A549 (cell line): ENCODE results near the gene KIF16B. TPM values are rescaled to one million over a fixed set of nuclear protein-coding genes. Genes with fewer than 3 reads are reported as not detected.

Experiments used
- ATAC-seq, 2 experiments: fragments of 200-7000 bp in 1 of 2; fragments of >200 bp in 1 of 2; cut with Nextera tagmentation in 1 of 2; cut with Tn5 transposase in 1 of 2; 3 replicates each; pipeline versions ENCODE4 v1.8.0 to v1.9.1; 2018 to 2020; ENCODE audit warnings: mild to moderate bottlenecking in 1 of 2, moderate library complexity in 1 of 2
- CTCF ChIA-PET: fragments of 300-600 bp; sonication (Branson Sonifier 250); formaldehyde crosslinking; extraction: SDS; loops from one replicate; lab custom pipeline; 2021; ENCODE audit warnings: antibody characterized with exemption, inconsistent platforms; lab: Yijun Ruan, JAX
- POLR2A ChIA-PET: fragments of 350-600 bp; formaldehyde crosslinking; extraction: SDS; loops from one replicate; lab custom pipeline; 2021; ENCODE audit warnings: antibody characterized with exemption, inconsistent platforms; lab: Yijun Ruan, JAX
- DNase-seq, 2 experiments: peaks; one replicate each; pipeline versions ENCODE4 v3.0.0 to v3.0.0-alpha.2; 2011 to 2016; ENCODE audit warnings: low read depth in 1 of 2, low spot score in 1 of 2
- FAIRE-seq: peaks from 2 replicates; lab custom pipeline; 2011; peaks lifted over from hg19 to GRCh38; lab: Jason Lieb, UNC
- H3K27ac ChIP-seq, 2 experiments: fragments of >200 bp; sonication (Bioruptor Twin); formaldehyde crosslinking; 3 replicates each; pipeline ENCODE4 v1.5.1; 2016 to 2017
- H3K4me1 ChIP-seq: fragments of >200 bp; sonication (Bioruptor Twin); formaldehyde crosslinking; 3 replicates; pipeline ENCODE4 v1.6.1; 2016
- H3K4me2 ChIP-seq: fragments of >200 bp; sonication (Bioruptor Twin); formaldehyde crosslinking; 3 replicates; pipeline ENCODE4 v1.6.1; 2016
- H3K4me3 ChIP-seq: fragments of >200 bp; sonication (Bioruptor Twin); formaldehyde crosslinking; 3 replicates; pipeline ENCODE4 v1.5.1; 2016
- H3K9me3 ChIP-seq: fragments of >200 bp; sonication (Bioruptor Twin); formaldehyde crosslinking; 3 replicates; pipeline ENCODE4 v1.6.1; 2016
- CBX2 ChIP-seq: fragments of 200-600 bp; sonication (generic); IDR thresholded peaks from 2 replicates; pipeline ENCODE4 v1.6.1; 2016; ENCODE audit warnings: low read depth, mild to moderate bottlenecking, borderline replicate concordance
- CBX8 ChIP-seq: fragments of 200-600 bp; sonication (generic); IDR thresholded peaks from 2 replicates; pipeline ENCODE4 v1.6.1; 2016
- CEBPB ChIP-seq, 2 experiments: fragments of >200 bp in 1 of 2; sonication (Bioruptor Twin) in 1 of 2; formaldehyde crosslinking in 1 of 2; IDR thresholded peaks; 2 replicates each; pipeline ENCODE4 v1.6.1; 2012 to 2016
- CHD4 ChIP-seq: fragments of 200-600 bp; sonication (generic); IDR thresholded peaks from 2 replicates; pipeline ENCODE4 v1.6.1; 2016; ENCODE audit warnings: antibody characterized with exemption, mild to moderate bottlenecking, borderline replicate concordance
- FOSB ChIP-seq: fragments of 250-450 bp; sonication (Bioruptor Pico); IDR thresholded peaks from 2 replicates; pipeline ENCODE4 v1.5.0; 2020; ENCODE audit warnings: mild to moderate bottlenecking, moderate library complexity
- HDAC2 ChIP-seq: fragments of 200-600 bp; sonication (generic); IDR thresholded peaks from 2 replicates; pipeline ENCODE4 v1.6.1; 2016
- HEYL ChIP-seq: fragments of 250-450 bp; sonication (Bioruptor Pico); IDR thresholded peaks from 2 replicates; pipeline ENCODE4 v1.8.0; 2021; ENCODE audit warnings: mild to moderate bottlenecking, moderate library complexity
- HOXB5 ChIP-seq: fragments of 250-450 bp; sonication (Bioruptor Pico); IDR thresholded peaks from 2 replicates; pipeline ENCODE4 v1.5.0; 2020; ENCODE audit warnings: mild to moderate bottlenecking, moderate library complexity
- JUN ChIP-seq, 2 experiments: fragments of >200 bp; sonication (Bioruptor Twin); formaldehyde crosslinking; IDR thresholded peaks; 2 replicates in 1 of 2; 3 replicates in 1 of 2; pipeline ENCODE4 v1.6.1; 2016 to 2017
- JUNB ChIP-seq: fragments of >200 bp; sonication (Bioruptor Twin); formaldehyde crosslinking; IDR thresholded peaks from 2 replicates; pipeline ENCODE4 v1.6.1; 2016
- KDM5A ChIP-seq: fragments of 200-600 bp; sonication (generic); IDR thresholded peaks from 2 replicates; pipeline ENCODE4 v1.6.1; 2016; ENCODE audit warnings: antibody characterized with exemption, mild to moderate bottlenecking
- MAFK ChIP-seq: fragments of 450-650 bp; IDR thresholded peaks from 2 replicates; pipeline ENCODE4 v1.6.1; 2014; ENCODE audit not compliant: partially characterized antibody
- MAZ ChIP-seq: fragments of 150-350 bp; IDR thresholded peaks from 2 replicates; pipeline ENCODE4 v1.6.1; 2014; ENCODE audit warnings: antibody characterized with exemption, low read depth, low read length, borderline replicate concordance
- NFE2L2 ChIP-seq: fragments of 150-350 bp; conservative IDR thresholded peaks from 2 replicates; pipeline ENCODE4 v1.6.1; 2014; ENCODE audit warnings: low read length
- RAD21 ChIP-seq, 2 experiments: fragments of >200 bp in 1 of 2; sonication (Bioruptor Twin) in 1 of 2; formaldehyde crosslinking in 1 of 2; IDR thresholded peaks in 1 of 2; conservative IDR thresholded peaks in 1 of 2; 2 replicates in 1 of 2; 3 replicates in 1 of 2; pipeline ENCODE4 v1.6.1; 2012 to 2018; ENCODE audit warnings: inconsistent platforms in 1 of 2
- RARB ChIP-seq: fragments of 250-450 bp; sonication (Bioruptor Pico); IDR thresholded peaks from 2 replicates; pipeline ENCODE4 v1.8.0; 2021; ENCODE audit warnings: mild to moderate bottlenecking, moderate library complexity
- RFX5 ChIP-seq: fragments of 450-650 bp; IDR thresholded peaks from 2 replicates; pipeline ENCODE4 v1.7.1; 2014; ENCODE audit warnings: antibody characterized with exemption, mild to moderate bottlenecking, moderate library complexity
- RNF2 ChIP-seq: fragments of 200-600 bp; sonication (generic); IDR thresholded peaks from 2 replicates; pipeline ENCODE4 v1.6.1; 2016; ENCODE audit warnings: low read depth, mild to moderate bottlenecking, antibody characterized with exemption, moderate library complexity, borderline replicate concordance
- ZC3H11A ChIP-seq: fragments of 450-650 bp; IDR thresholded peaks from 2 replicates; pipeline ENCODE4 v1.6.1; 2014; ENCODE audit warnings: antibody characterized with exemption, mild to moderate bottlenecking
- ZNF302 ChIP-seq: fragments of 250-450 bp; sonication (Bioruptor Pico); IDR thresholded peaks from 2 replicates; pipeline ENCODE4 v1.9.0; 2021; ENCODE audit warnings: inconsistent platforms, mild to moderate bottlenecking, moderate library complexity
- ZSCAN20 ChIP-seq: fragments of 250-450 bp; sonication (Bioruptor Pico); IDR thresholded peaks from 2 replicates; pipeline ENCODE4 v1.8.0; 2022; ENCODE audit warnings: mild to moderate bottlenecking, moderate library complexity
- WGBS: methylation state at CpG from one replicate; pipeline ENCODE4 v1.1.6; 2017; ENCODE audit errors: missing lambda C conversion rate; 5-methylcytosine and 5-hydroxymethylcytosine counted together
- polyA plus RNA-seq, 4 experiments: library from polyadenylated mRNA; depleted of rRNA in 3 of 4; stranded (reverse); fragments of >200 nt; fragmentation: RNase III in 1 of 4; extraction: RNeasy Plus Mini Kit Qiagen cat#74134 plus additional on column Dnase treatment in 1 of 4; gene quantifications; 2 replicates in 3 of 4; 3 replicates in 1 of 4; pipeline ENCODE4 v1.2.3, GENCODE V29; 2011 to 2017
- TF ChIP-seq, protein P1 (sequence below): fragments of 250-450 bp; sonication (Bioruptor Pico); IDR thresholded peaks from 2 replicates; pipeline ENCODE4 v1.5.0; 2021; ENCODE audit warnings: mild to moderate bottlenecking, moderate library complexity, borderline replicate concordance
- TF ChIP-seq, protein P2 (sequence below): fragments of 250-450 bp; sonication (Bioruptor Pico); IDR thresholded peaks from 2 replicates; pipeline ENCODE4 v1.5.0; 2020; ENCODE audit warnings: low read depth, mild to moderate bottlenecking, moderate library complexity
- TF ChIP-seq, protein P3 (sequence below): fragments of >200 bp; sonication (Bioruptor Twin); formaldehyde crosslinking; IDR thresholded peaks from 3 replicates; pipeline ENCODE4 v1.5.1; 2016
- TF ChIP-seq, protein P4 (sequence below): fragments of >200 bp; sonication (Bioruptor Twin); formaldehyde crosslinking; IDR thresholded peaks from 2 replicates; pipeline ENCODE4 v1.6.1; 2016
- TF ChIP-seq, protein P5 (sequence below): IDR thresholded peaks from 2 replicates; pipeline ENCODE4 v1.6.1; 2012

Gene KIF16B
- polyA plus RNA-seq, 2 of the 4 experiments (the other 2 are of a cell fraction), result 14.1 to 23.3 TPM

DNA sequence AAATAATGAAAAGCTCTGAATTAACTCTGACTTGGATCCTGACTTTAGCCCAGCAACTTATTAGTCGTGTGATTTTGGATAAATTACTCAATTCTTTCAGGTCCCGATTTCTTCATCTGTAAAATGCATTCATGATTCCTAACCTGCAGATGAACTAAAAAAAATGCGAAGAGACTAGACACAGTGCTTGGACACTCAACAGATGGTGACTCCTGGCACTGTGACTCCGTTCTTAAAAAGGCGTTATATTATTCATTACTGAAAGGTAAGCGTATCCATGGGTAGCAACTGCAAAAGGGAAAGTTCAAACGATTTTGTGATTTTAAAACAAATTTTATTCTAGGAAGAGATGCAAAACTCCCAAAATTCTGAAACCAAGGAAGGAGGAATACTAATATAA is 226.3 kb downstream of the KIF16B start:
- no peak overlapping the region for H3K4me2 ChIP-seq
- FAIRE-seq (no peak), DNase-seq (no peak), ATAC-seq (no peak)
- no peak for TF ChIP-seq RFX5
- TF ChIP-seq ZC3H11A, result no peak
- no peak for TF ChIP-seq CBX2
- no peak for TF ChIP-seq HOXB5 (CRISPR knock-in tag)
- TF ChIP-seq CHD4, result no peak
- TF ChIP-seq CEBPB (IDR thresholded peaks at IDR 0.05), result no peak
- TF ChIP-seq, protein P1, sequence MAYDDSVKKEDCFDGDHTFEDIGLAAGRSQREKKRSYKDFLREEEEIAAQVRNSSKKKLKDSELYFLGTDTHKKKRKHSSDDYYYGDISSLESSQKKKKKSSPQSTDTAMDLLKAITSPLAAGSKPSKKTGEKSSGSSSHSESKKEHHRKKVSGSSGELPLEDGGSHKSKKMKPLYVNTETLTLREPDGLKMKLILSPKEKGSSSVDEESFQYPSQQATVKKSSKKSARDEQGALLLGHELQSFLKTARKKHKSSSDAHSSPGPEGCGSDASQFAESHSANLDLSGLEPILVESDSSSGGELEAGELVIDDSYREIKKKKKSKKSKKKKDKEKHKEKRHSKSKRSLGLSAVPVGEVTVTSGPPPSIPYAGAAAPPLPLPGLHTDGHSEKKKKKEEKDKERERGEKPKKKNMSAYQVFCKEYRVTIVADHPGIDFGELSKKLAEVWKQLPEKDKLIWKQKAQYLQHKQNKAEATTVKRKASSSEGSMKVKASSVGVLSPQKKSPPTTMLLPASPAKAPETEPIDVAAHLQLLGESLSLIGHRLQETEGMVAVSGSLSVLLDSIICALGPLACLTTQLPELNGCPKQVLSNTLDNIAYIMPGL (CRISPR knock-in tag), result no peak
- TF ChIP-seq, protein P2, sequence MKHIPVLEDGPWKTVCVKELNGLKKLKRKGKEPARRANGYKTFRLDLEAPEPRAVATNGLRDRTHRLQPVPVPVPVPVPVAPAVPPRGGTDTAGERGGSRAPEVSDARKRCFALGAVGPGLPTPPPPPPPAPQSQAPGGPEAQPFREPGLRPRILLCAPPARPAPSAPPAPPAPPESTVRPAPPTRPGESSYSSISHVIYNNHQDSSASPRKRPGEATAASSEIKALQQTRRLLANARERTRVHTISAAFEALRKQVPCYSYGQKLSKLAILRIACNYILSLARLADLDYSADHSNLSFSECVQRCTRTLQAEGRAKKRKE (CRISPR knock-in tag), result no peak
- TF ChIP-seq, protein P3, sequence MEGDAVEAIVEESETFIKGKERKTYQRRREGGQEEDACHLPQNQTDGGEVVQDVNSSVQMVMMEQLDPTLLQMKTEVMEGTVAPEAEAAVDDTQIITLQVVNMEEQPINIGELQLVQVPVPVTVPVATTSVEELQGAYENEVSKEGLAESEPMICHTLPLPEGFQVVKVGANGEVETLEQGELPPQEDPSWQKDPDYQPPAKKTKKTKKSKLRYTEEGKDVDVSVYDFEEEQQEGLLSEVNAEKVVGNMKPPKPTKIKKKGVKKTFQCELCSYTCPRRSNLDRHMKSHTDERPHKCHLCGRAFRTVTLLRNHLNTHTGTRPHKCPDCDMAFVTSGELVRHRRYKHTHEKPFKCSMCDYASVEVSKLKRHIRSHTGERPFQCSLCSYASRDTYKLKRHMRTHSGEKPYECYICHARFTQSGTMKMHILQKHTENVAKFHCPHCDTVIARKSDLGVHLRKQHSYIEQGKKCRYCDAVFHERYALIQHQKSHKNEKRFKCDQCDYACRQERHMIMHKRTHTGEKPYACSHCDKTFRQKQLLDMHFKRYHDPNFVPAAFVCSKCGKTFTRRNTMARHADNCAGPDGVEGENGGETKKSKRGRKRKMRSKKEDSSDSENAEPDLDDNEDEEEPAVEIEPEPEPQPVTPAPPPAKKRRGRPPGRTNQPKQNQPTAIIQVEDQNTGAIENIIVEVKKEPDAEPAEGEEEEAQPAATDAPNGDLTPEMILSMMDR, result no peak
- no peak for TF ChIP-seq NFE2L2
- TF ChIP-seq RNF2, result no peak
- TF ChIP-seq RARB (CRISPR knock-in tag), result no peak
- no peak for TF ChIP-seq HDAC2
- TF ChIP-seq CBX8, result no peak
- no peak for TF ChIP-seq JUN (IDR thresholded peaks at IDR 0.05)
- TF ChIP-seq, protein P4, sequence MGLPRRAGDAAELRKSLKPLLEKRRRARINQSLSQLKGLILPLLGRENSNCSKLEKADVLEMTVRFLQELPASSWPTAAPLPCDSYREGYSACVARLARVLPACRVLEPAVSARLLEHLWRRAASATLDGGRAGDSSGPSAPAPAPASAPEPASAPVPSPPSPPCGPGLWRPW, result no peak
- no peak for TF ChIP-seq RAD21 (conservative IDR thresholded peaks at IDR 0.05 in 1 of 2, IDR thresholded peaks at IDR 0.05 in 1 of 2)
- TF ChIP-seq MAZ, result no peak
- no peak overlapping the region for H3K27ac ChIP-seq
- peaks cover 11% of the 10 kb centered on the region; the same call in 2 of the 3 replicates for H3K4me1 ChIP-seq
- H3K9me3 ChIP-seq, result no peaks in the 10 kb centered on the region
- ChIA-PET POLR2A (no interaction called here), CTCF (no interaction called here)
- WGBS, result 84% methylated on average over 7 of the region's 7 CpGs
- H3K4me3 ChIP-seq, result no peak overlapping the region

DNA sequence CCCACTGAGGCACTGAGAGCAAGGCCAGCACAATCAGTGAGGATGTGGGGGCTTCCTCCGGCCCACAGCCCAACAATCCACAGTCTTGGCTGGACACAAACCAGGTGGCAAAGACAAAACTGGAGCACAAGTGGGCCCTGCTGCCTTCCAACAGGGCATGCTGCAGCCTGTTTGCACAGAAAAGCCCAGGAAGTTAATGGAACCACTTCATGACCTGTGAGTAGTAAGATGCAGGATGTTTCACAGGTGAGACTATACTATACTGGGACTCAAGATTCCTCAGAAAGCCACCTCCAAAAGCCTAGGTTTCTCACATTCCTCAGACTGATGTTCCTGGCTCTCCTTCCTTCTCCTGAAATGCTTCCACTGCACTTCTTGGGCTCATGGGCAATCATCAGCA is 235.5 kb downstream of the KIF16B start:
- H3K4me3 ChIP-seq, result no peak overlapping the region
- ATAC-seq, result no peak
- H3K4me2 ChIP-seq, result no peak overlapping the region
- FAIRE-seq, result no peak
- peaks cover 4% of the 10 kb centered on the region; the same call in 2 of the 3 replicates for H3K9me3 ChIP-seq
- no peak for DNase-seq
- WGBS, result 93% methylated on average over 1 of the region's 1 CpG
- TF ChIP-seq ZNF302 (no peak), CBX2 (no peak), KDM5A (no peak), HEYL (CRISPR knock-in tag) (no peak), RFX5 (no peak), CHD4 (no peak), JUNB (no peak), JUN (IDR thresholded peaks at IDR 0.05) (no peak), ZSCAN20 (CRISPR knock-in tag) (no peak), MAZ (no peak), CEBPB (IDR thresholded peaks at IDR 0.05) (no peak), FOSB (CRISPR knock-in tag) (no peak), MAFK (no peak), RARB (CRISPR knock-in tag) (no peak)
- TF ChIP-seq, protein P2 (CRISPR knock-in tag), result no peak
- TF ChIP-seq, protein P4, result no peak
- TF ChIP-seq, protein P5, sequence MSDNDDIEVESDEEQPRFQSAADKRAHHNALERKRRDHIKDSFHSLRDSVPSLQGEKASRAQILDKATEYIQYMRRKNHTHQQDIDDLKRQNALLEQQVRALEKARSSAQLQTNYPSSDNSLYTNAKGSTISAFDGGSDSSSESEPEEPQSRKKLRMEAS, result no peak
- CTCF ChIA-PET, result no interaction called here
- H3K4me1 ChIP-seq, result no peaks in the 10 kb centered on the region
- POLR2A ChIA-PET, result no interaction called here
- no peak overlapping the region for H3K27ac ChIP-seq
